GM10248 (cell line): ENCODE measurements around the gene PNKP.

ENCODE experiments used
- CTCF ChIA-PET: fragments of 300-600 bp; sonication (Branson Sonifier 250); formaldehyde crosslinking; extraction: SDS; loops from one replicate; lab custom pipeline; 2021; ENCODE audit warnings: antibody characterized with exemption; lab: Yijun Ruan, JAX
- POLR2A ChIA-PET: fragments of 350-650 bp; sonication (Branson Sonifier 250); formaldehyde crosslinking; extraction: SDS; loops from one replicate; lab custom pipeline; 2020; ENCODE audit warnings: antibody characterized with exemption; lab: Yijun Ruan, JAX
- DNase-seq: peaks from one replicate; pipeline ENCODE4 v3.0.0; 2012; ENCODE audit errors: extremely low spot score
- TF ChIP-seq, protein P1 (sequence below): IDR thresholded peaks from 2 replicates; pipeline ENCODE4 v1.5.1; 2012; ENCODE audit warnings: mild to moderate bottlenecking, low read depth; ENCODE audit errors: extremely low read depth, missing control alignments, control extremely low read depth

Gene PNKP

DNA sequence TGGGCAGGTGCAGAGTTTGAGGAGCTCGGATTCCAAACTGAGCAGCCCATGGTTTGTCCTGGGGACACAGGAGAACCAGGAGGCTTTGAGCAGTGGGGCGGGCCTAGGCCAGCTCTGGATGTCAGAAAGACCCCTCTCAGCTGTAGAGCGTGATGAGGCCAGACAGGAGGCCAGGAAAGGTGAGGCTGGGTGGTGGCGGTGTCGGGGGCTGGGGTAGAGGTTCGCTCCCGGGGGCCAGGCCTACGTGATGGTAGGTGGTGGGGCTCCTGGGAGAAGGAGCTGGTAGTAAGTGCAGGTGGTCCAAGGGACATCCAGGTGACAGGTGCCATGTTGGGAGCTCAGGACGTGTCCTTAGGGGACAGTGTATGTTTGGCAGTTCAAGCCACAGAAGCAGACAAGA lies 30.0 kb downstream of the PNKP start:
- POLR2A ChIA-PET: no interaction called here
- DNase-seq: no peak
- TF ChIP-seq, protein P1, sequence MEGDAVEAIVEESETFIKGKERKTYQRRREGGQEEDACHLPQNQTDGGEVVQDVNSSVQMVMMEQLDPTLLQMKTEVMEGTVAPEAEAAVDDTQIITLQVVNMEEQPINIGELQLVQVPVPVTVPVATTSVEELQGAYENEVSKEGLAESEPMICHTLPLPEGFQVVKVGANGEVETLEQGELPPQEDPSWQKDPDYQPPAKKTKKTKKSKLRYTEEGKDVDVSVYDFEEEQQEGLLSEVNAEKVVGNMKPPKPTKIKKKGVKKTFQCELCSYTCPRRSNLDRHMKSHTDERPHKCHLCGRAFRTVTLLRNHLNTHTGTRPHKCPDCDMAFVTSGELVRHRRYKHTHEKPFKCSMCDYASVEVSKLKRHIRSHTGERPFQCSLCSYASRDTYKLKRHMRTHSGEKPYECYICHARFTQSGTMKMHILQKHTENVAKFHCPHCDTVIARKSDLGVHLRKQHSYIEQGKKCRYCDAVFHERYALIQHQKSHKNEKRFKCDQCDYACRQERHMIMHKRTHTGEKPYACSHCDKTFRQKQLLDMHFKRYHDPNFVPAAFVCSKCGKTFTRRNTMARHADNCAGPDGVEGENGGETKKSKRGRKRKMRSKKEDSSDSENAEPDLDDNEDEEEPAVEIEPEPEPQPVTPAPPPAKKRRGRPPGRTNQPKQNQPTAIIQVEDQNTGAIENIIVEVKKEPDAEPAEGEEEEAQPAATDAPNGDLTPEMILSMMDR: no peak
- CTCF ChIA-PET: interaction anchor here (0.7 kb wide), 1 partner anchor 12 kb away, joined by 3 read pairs; no protein-coding TSS in a partner anchor

DNA sequence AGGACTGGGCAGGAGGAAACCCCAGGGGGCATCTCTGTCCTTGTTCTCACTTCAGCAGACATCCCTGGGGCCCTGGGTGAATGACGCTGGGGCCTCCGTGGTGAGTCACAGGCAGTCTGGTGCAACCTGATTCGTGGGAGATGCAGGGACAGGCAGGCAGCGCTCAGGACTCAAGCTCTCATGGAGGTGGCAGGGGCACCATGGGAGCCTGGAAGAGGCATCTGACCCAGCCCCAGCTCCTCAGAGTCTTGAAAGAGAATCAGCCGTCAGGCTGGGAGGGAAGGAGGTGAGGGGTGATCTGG lies 30.4 kb downstream of the PNKP start:
- no peak for DNase-seq
- TF ChIP-seq, protein P1: no peak
- CTCF ChIA-PET: interaction anchor here (0.7 kb wide), 1 partner anchor 12 kb away, joined by 3 read pairs; no protein-coding TSS in a partner anchor
- POLR2A ChIA-PET: no interaction called here

DNA sequence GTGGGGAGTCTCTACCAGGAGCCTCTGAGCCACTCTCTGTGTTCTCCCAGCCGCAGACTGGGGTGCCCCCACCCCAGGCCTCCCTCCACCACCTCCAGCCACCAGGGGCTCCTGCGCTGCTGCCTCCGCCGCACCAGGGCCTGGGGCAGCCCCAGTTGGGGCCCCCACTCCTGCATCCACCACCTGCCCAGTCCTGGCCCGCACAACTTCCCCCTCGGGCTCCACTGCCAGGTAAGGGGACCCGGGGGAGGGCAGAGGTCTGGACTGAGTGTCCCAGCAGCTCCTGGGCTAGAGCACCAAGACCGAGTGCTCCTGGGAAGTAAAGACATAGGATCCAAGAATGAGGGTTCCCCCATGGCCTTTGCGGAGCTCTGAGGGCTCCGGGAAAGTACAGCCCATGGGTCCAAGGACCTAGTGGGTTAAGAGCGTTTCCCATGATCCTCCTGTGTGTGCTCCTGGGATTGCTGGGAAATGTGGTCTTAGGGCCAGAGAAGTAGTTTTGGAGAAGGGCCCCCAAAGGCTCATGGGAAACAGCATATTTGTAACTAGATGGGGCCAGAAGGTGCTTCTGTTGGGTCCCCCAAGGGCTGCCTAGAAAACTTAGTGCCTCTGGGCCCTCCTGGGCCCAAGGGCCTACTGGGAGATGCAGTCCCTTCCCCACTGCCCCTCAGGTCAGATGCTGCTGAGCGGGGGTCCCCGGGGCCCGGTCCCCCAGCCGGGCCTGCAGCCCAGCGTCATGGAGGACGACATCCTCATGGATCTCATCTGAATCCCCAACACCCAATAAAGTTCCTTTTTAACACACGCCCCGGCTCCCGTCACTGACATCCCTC lies 31.0 kb downstream of the PNKP start:
- ChIA-PET CTCF (no interaction called here), POLR2A (no interaction called here)
- TF ChIP-seq, protein P1: no peak
- no peak for DNase-seq

DNA sequence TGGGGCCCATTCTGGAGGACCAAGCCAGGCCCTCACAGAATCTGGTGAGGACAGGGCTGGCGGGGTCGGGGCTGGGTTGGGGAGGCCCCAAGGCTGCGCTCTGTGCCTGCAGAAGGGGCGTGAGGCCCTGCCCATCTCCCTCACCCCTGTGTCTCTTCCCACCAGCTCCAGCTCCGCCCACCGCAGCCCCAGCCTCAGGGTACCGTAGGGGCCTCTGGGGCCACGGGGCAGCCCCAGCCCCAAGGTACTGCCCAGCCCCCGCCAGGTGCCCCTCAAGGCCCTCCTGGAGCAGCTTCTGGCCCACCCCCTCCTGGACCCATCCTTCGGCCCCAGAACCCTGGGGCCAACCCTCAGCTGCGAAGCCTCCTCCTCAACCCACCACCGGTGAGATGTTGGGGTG lies 31.8 kb downstream of the PNKP start:
- TF ChIP-seq, protein P1: no peak
- POLR2A ChIA-PET: no interaction called here
- CTCF ChIA-PET: no interaction called here
- no peak for DNase-seq

DNA sequence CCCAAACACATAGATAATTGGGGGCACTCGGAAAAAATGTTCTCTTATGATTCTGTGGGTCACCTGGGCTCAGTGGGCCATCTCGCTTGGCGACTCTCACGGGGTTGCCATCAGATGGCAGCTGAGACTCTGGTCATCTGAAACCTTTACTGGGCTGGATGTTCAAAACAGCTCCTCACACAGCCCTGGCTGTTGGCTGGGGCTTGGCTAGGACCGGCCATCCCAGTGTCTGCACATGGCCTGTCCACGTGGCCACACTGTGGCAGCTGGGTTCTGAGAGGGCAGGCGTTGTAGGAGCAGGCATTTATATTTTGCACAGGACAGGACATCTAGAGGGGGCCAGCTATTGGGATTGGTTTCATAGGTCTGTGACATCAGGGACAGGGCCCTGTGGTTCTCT lies 33.8 kb downstream of the PNKP start:
- POLR2A ChIA-PET: no interaction called here
- TF ChIP-seq, protein P1: no peak
- DNase-seq: no peak
- CTCF ChIA-PET: no interaction called here

DNA sequence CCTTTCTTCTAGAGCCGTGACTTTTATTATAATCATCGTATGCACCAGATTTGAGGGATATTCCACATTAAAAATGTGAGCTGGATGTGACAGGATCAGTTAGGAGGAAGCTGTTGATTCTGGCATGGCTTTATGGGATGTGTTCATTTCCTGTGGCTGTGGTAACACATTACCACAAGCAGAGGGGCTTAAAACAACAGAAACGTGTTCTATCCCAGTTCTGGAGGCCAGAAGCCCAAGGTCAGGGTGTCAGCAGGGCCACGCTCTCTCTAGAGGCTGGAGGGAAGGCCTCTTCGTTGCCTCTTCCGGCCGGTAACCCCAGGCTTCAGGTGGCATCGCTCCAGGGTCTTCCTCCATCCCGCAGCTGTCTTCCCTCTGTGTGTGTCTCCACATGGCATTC lies 34.8 kb downstream of the PNKP start:
- POLR2A ChIA-PET: no interaction called here
- DNase-seq: no peak
- CTCF ChIA-PET: no interaction called here
- TF ChIP-seq, protein P1: no peak
